ENCODE results near the gene ZBTB48. TPM values are rescaled to one million over a fixed set of nuclear protein-coding genes. Genes with fewer than 3 reads are reported as not detected.
A peak's percentile ranks its signal among the peaks of the same experiment; 100 is the strongest.

The ZBTB48 gene
- total RNA-seq, 1 donor from 2014 or later: 11.0 TPM

DNA sequence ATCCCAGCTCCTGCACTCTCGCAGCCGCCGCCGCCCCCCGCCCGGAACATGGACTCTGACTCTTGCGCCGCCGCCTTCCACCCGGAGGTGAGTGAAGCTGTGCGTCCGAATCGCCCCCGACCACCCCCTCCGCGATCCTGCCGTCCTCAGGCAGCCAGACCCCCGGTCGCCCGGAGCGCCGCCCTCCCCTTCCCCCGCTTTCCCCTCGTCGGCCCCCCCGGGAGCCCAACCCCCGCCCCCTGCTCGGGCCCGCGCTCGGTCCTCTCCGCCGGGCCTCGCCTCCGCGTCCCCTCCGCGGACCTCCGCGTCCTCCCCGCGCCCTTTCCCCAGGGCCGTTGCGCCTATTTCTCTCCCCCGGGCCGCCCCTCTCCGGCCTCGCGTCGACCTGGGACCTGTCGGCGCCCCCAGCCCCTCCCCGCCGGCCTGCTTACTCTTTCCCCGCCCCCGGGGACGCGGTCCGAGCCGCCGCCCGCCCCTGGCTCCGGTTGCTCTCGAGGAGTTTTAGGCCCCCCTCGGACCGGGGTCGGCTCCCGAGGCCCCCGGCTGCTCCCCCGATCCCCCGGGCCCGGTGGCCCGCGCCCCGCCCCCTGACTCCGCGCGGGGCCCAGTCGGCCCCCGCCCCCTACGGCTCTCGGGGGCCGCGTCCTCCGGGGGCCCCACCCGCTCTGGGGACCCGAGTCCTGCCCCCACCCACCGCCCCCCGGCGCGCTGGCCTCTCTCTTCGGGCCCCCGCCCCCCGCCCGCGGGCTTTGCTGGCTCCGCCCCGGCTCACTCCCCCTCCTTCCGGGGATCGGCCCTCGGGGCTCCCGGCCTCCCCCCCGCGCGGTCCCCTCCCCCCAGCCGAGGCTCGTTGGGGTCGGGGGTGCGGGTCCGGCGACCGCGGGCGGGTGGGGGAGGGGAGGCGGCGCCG, 34.5 kb downstream of the ZBTB48 start:
- no peak for DNase-seq

DNA sequence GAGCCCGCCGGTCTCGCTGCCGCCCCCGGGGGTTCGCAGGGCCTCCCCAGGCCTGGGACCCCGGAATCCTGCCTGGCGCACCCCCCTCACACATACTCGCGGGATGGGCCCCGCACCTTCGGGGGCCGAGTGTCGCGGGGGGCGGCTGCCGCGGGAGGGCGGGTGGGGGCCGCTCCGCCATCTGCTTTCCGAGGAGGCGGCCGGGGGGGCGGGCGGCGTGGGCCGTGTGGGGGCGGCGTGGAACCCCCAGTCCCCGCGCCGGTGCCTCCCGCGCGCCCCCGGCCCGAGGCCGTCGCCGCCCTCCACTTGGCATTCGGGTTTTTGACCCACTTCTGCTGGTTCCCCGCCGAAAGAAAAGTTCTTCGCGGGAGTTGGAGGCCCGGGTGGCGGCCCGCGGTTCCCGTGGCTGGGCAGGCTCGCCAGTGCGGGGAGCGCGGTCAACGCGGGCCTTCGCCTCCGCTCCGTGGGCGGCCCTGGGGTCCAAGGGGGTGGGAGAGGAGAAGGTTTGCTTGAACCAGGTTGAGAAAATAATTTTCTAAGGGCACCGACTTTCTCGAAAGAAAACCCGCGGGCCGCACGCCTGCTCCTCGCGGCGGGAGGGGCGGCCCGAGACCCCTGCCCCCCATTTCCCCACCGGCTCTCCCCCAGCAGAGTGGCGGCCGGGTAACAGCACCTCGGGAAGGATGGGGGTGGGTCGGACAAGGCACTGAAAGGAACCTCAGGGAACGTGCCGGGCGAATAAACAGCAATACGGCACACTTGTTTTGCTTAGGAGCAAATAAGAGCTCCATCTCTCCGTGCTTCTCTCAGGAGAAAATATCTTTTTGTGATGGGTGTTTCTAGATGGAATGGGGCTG, 35.4 kb downstream of the ZBTB48 start:
- DNase-seq: no peak

DNA sequence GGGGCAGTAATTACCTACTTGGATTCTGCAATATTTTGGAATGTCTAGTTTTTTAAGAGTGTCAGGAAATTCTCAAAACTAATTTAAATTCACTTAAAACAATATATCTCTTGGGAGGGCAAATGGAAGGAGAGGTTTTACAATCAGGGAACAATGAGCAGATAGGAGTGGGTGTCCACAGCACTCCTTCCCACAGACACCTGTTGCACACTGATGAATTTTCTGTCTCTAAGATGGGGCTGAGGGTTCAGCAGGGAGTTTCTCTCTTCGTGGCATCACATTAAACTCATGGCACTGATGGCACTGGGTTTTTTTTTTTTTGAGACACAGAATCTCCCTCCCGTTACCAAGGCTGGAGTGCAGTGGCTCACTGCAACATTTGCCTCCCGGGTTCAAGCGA, 39.3 kb downstream of the ZBTB48 start:
- no peak for DNase-seq

DNA sequence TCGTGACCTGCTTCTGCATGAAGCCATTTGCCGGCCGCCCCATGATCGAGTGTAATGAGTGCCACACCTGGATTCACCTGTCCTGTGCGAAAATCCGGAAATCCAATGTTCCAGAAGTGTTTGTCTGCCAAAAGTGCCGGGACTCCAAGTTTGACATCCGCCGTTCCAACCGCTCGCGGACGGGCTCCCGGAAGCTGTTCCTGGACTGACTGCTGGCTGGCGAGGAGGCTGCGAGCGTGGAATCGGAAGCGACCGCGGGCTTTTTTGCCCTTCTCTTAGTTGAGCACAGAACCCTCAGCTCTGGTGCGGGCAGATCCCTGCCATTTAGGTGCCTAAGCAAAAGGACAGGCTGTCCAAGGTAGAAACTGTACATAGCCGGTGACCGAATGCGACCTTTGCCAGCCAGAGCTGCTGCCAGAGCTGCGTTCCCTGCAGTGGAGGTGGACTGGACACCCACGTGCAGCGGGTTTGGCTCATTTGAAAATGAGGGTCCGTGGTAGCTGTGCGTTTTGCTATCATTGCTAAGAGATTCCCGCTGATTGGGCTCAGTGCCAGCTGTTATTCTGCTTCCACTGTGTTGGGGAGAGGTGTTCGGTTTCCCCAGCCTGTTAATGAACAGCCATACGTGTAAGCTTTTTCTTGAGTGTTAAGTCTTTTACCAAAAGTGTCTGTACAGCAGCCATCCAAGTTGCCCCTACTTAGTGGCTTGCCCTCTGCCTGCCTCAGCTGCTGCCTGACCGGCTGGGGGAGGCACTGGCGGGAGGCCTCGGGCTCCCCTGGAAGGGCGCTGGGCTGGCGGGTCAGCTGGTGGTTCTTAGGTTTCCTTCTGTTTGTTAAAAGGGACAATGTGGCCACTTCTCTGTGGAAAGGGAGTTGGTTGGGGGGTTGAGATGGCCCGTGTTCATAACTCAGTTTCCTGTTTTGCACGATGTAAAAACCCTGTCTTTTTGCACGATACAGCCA, 41.9 kb downstream of the ZBTB48 start:
- no peak for DNase-seq

DNA sequence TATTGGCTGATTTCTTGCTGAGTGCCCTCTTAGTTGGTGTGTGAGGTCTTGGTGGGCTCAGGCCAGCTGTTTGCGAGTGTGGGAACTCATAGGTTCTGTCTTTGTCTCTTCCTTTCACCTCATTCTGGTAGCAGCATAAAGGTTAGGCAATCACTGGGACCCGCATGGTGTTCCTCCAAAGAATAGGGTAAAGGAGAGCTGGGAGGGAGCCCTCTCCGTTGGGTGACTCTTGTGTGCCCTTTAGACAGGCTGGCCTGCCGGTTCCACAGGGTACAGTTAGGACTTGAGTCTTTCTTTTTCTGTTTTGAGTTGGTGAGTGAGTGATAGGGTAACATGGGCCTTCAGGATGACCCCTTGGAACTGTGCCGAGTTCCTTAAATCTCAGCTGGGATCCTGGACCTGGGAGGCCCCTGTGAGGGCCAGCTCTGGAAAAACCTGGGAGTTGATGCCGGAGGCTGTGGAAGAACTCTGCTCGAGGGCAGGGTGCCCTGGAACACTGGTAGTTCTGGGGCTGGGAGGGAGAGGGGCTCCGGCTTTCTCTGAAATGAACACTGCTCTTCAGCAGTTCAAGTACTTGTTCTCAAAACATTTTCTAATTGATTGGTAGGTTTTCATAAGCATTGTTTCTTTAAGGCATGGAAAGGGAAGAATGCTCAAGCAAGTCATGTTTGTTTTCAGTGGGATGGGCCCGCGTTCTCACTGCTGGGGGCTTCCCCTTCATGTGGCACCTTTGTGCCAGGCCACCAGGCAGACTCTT, 42.8 kb downstream of the ZBTB48 start:
- DNase-seq: no peak

DNA sequence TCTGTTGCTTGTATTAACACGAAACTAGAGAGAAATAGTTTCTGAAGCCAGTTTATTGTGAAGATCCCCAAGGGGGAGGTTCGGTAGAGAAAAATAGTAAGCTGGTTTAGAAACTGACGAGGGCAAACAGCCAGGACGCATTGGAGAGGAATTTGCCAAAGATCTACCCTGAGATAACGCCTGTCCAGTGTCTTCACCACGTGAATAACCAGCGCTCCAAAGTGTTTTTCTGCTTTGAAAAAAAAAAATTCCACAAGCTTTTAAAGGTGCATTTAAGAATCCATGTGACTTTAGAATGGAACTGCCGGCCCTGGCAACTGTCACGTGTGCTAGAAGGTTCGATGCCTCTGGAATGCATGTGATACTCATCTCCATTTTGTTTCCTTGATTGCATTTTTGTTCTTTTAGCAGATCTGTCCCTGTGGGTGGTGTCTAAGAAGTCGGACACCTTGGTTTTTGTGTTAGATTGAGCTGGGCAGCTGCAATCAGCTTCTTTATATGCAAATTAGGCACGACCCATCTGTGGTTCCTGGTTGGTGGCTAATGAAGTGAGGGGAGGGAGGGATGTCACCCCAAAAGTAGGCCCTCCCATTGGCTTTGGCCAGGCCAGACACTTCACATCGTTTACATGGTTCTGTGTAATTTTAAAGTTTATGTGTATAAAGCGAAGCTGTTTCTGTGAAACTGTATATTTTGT, 43.6 kb downstream of the ZBTB48 start:
- no peak for DNase-seq

DNA sequence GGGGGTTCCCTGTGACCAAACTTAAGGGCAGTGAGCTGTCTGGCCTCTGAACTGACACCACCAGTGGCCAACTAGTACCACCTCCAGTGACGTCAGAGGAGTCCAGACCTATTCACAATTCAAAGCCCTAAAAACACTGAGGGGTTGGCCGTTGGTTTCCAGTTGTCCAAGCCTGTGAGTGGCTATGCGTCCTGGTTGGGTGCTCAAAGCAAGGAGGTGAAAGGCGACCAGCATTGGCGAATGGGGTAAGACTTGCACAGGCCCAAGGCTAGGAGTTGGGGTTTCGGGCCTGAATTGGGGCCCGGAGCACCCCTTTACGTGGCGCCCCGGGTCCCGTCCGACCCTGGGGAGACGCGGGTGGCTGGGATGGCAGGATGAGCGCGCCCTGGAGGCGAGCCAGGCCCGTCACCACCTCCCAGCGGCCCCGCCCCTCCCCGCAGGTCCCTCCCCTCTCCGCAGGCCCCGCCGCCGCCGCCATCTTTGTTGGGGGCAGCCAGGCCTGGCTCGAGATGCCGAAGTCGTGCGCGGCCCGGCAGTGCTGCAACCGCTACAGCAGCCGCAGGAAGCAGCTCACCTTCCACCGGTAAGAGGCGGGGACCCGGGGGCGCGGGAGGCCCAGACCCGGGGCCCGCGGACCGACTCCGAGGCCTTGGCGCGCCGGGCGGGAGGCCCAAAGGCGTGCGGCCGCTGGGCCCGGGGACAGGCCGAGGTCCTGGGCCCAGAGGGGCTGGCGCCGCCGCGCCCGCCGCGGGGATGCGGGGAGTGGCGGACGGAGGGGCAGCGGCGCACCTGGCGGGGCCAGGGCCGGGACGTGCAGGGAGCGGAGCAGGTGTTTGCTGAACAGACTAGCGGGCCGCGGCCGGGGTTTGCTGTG, 45.2 kb downstream of the ZBTB48 start, which contains the start of gene THAP3:
TSS of gene THAP3 (plus strand) at position 159 of the 874 bp plus-strand sequence. CDS start at position 510, 351 bp downstream.
- DNase-seq: peak; percentile 66

DNA sequence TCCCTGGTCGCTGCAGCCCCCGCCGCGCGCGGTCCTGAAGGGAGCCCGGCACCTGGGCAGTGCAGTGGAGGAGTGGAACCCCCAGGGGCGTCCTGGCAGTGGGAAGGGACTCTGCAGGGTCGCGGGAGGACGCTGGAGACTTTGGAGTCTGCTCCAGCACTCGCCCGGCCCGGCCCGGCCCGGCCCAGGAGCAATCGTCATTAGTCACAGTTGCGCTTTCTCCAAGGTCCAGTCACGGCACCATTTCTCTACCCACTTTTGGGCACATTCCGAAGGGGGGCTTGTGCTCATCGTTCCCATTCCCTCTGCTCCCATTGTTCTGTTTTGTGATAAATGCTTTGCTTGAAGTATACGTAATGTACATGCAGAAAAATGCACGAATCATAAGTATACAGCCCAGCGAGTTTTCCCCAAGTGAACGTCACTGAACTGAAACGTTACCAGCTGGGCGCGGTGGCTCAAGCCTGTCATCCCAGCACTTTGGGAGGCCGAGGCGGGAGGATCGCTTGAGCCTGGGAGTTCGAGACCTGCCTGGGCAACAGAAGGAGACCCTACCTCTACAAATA, 45.9 kb downstream of the ZBTB48 start:
- peak; percentile 28 for DNase-seq

DNA sequence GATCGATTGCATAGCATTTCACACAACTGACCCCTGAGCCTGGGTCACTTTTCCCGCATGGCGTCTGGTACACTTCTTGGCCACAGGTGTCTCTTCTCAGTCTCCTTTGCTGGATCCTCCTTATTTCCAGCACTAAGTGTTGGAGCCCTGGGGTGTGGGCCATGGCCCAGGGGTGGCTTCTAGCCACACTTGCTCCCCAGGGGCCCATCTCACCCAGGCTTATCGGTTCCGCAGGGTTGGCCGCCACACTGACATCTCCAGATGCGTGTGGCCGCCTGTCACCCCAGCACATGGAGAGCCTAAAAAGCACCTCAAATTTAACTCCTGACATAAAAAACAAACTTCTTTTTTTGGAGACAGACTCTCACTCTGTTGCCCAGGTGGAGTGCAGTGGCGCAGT, 47.2 kb downstream of the ZBTB48 start:
- no peak for DNase-seq

DNA sequence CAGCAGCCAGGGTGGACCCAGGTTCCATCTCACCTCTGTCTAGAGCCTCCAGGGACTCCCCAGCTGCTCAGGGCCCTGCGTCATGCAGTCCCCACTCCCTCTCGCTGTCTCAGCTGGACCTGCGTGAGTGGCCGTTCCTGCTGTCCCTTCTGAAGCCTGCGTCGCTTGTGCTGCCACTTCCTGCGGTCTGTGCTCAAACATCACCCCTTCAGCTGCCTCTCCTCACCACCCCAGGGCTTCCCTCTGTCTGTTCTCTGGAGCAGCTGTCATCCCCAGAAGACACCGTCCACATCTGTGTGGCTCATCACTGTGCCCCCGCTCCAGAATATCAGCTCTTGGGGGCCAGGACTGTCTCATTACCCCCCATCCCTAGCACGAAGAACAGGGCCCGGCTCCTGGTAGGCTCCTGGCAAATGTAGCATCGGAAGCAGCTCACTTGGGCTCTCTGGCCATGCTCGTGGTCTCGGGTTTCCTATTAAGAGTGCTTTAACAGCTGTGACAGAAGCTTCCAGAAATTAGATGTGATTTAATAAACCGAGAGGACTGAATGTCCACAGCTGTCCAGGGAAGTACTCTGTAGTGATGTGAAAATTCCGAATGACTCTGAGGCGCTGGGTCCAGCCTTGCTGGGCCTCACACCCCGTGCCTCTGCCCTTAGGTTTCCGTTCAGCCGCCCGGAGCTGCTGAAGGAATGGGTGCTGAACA, 48.2 kb downstream of the ZBTB48 start:
- DNase-seq: no peak

DNA sequence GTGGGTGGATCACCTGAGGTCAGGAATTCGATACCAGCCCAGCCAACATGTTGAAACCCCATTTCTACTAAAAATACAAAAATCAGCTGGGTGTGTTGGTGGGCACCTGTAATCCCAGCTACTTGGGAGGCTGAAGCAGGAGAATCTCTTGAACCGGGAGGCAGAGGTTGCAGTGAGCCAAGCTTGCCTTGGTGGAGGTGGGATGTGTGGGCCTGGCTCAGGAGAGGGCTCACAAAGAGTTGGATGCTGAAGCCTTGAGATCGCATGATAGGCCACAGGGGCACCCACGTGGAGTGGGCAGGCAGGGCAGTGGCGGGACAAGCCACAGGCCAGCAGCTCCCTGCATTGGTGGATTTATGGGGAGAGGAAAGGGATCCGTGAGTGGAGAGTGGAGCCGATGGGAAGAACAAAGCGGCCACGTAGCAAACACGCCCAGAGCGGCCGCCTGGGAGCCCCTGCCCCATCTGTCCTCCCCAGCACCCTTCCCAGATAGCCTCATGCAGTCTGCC, 49.2 kb downstream of the ZBTB48 start:
- no peak for DNase-seq

DNA sequence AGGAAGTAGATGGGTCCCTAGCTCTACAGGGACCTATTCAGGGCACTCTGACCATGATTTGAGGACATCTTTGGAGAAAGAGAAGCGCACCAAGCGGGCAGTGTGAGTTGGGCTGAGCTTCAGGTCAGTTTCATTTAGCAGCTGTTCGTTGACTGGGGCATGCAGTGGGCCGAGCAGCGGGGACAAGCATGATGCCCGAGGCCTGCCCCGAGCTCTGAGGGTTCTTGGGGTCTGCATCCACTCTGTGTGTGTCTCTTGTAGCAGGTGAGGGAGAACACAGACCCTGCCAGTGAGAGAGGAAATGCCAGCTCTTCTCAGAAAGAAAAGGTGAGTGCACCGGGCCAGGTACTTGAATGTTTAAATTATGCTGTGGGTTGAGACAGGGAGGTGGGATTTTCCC, 50.2 kb downstream of the ZBTB48 start:
- DNase-seq: no peak

DNA sequence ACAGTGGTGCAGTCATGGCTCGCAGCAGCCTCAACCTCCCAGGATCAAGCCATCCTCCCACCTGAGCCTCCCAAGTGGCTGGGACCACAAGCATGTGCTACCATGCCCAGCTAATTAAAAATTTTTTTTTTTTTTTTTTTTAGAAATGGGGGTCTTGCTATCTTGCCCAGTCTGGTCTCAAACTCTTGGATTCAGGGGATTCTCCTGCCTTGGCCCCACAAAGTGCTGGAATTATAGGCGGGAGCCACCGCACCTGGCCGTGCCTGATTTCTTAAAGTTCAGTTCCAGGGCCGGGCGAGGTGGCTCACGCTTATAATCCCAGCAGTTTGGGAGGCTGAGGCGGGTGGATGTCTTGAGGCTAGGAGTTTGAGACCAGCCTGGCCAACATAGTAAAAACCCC, 51.3 kb downstream of the ZBTB48 start:
- no peak for DNase-seq

DNA sequence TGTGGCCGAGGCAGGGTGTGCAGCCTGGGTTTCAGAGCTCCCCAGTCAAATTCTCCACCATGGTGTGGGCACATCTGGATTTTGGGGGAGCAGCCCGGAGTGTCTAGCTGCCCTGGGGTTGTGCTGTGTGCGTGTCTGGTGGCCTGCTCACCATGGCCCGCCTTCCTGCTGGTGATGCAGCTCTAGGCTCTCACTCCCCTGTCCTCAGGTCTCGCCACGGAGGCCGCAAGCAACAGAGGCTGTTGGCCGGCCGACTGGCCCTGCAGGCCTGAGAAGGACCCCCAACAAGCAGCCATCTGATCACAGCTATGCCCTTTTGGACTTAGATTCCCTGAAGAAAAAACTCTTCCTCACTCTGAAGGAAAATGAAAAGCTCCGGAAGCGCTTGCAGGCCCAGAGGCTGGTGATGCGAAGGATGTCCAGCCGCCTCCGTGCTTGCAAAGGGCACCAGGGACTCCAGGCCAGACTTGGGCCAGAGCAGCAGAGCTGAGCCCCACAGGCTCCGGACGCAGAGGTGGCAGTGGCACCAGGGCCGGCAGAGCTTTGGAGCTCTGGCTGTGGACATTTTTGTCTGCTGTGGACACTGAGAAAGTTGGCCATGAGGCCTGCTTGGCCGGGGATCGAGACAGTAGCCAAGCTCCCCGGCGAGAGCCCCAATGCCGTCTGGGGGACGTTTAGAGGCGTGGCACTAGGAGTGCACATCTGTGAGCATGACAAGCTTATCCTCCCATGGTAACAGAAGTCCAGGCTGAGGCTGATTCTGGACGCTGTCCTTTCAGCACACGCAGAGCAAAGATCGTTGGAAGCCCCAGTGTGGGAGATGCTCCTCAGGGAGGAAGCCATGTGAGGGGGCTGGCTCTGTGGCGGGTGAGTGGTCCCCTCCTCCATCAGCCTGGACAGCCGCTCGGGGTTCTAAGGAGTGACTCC, 53.1 kb downstream of the ZBTB48 start:
- DNase-seq: no peak

DNA sequence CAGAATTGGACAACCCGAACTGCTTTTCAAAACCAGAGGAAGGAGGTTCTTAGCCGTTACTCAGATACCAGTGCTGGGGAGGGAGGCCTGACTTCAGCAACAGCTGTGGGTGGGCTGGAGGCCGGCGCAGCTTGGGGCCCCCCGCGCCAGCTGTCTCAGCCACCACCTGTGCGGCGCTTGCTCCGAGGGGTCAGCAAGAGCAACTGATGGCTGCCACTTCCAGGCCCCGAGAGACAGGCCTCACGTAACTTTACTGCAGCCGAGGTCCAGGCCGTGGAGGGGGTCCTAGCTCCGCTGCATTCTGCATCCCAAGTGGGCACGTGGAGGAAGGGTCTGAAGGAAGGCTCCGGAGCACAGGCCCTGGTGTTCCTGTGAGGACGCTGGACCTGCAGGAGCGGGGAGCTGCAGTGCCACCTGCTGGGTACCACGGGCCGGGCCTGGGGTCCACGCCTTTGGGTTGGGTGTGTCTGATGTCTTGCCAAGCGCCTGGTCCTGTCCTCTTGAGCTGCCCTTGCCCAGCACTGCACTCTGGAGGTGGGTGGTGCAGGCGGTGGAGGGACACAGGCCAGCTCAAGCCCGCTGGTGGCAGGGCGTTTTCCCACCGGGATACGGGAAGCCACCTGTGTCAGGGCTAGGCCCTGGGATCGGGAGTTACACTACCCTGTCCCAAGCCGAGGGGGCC, 54.7 kb downstream of the ZBTB48 start:
- no peak for DNase-seq

DNA sequence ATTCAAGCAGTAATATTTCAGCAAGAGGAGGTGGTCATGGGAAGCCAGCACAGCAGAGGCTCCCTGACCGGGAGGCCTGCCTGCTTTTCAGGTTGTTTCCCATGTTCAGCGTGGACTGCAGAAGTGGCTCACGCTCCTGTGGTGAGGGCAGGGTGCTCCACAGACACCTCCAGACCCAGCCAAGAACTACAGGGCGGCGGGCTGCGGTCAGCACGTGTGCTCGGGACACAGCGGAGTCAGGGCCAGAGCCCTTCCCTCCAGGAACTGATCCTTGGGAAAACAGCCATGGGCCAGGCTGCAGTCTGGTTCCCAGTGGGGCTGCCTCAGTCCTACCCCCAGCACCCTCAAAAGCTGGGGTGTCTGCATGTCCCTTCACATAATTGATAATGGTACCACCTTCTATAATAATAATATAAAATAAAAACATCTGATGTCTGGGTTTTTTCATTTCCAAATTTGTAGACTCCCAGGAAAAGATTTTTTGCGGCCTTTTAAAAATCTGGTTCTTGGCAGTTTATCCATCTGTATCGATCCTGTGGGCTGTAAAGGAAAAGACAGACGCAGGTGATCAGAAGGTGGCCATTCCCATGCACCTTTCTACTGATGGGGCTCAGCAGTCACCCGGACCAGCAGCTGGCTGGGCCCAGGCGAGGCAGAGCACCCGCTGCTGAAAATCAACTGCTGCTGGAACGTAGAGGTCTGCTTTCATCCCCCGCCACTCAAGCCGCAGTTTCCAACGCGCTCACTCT, 55.5 kb downstream of the ZBTB48 start:
- no peak for DNase-seq

All from skin of body (tissue), 2 donors.